H1 (cell line): ENCODE results near the gene MAGIX. TPM values are rescaled to one million over a fixed set of nuclear protein-coding genes. Genes with fewer than 3 reads are reported as not detected.

Source experiments
- CTCF ChIA-PET: fragments of 300-600 bp; sonication (Branson Sonifier 250); formaldehyde crosslinking; loops from one replicate; lab custom pipeline; 2021; ENCODE audit not compliant: partially characterized antibody; lab: Charles Lee
- POLR2A ChIA-PET: fragments of 300-600 bp; sonication (Branson Sonifier 250); formaldehyde crosslinking; loops from one replicate; lab custom pipeline; 2021; ENCODE audit warnings: inconsistent platforms; ENCODE audit not compliant: partially characterized antibody; lab: Charles Lee
- DNase-seq, 2 experiments: peaks; one replicate each; pipeline versions ENCODE4 v3.0.0 to v3.0.0-alpha.2; 2010 to 2022; ENCODE audit warnings: low spot score in 2 of 2, low read depth in 1 of 2, mixed read lengths in 1 of 2
- FAIRE-seq: peaks from 2 replicates; lab custom pipeline; 2011; peaks lifted over from hg19 to GRCh38; lab: Jason Lieb, UNC
- H2AFZ ChIP-seq: 2 replicates; pipeline ENCODE4 v1.8.1; 2012; ENCODE audit warnings: low read length, inconsistent platforms
- H2AK5ac ChIP-seq: 2 replicates; pipeline ENCODE4 v1.6.1; 2013; ENCODE audit warnings: low read depth, low read length
- H2BK120ac ChIP-seq: replicated peaks from 2 replicates; pipeline ENCODE3; 2013; ENCODE audit warnings: low read depth, low read length, inconsistent platforms
- H2BK12ac ChIP-seq: 2 replicates; pipeline ENCODE4 v1.6.1; 2013; ENCODE audit warnings: low read depth, low read length
- H2BK15ac ChIP-seq: 2 replicates; pipeline ENCODE4 v1.6.1; 2013; ENCODE audit warnings: low read length
- H2BK20ac ChIP-seq: 2 replicates; pipeline ENCODE4 v1.6.1; 2013; ENCODE audit warnings: low read length
- H2BK5ac ChIP-seq: 2 replicates; pipeline ENCODE4 v1.6.1; 2013; ENCODE audit warnings: low read depth, low read length
- H3K14ac ChIP-seq: 2 replicates; pipeline ENCODE4 v1.6.1; 2013; ENCODE audit warnings: inconsistent platforms; ENCODE audit not compliant: insufficient read length
- H3K18ac ChIP-seq: 2 replicates; pipeline ENCODE4 v1.6.1; 2013; ENCODE audit warnings: low read length; ENCODE audit errors: extremely low read depth
- H3K23ac ChIP-seq: 2 replicates; pipeline ENCODE4 v1.6.1; 2013; ENCODE audit warnings: inconsistent platforms; ENCODE audit not compliant: insufficient read length
- H3K23me2 ChIP-seq: 2 replicates; pipeline ENCODE4 v1.6.1; 2013; ENCODE audit warnings: low read depth, low read length
- H3K27ac ChIP-seq: 2 replicates; pipeline ENCODE4 v1.6.1; 2011; ENCODE audit warnings: low read depth, low read length, inconsistent platforms
- H3K27me3 ChIP-seq, 4 experiments: replicated peaks in 1 of 4; 1 replicate in 1 of 4; 2 replicates in 3 of 4; pipeline versions ENCODE4 v1.6.1 to v1.8.1; 2011 to 2013; ENCODE audit warnings: low read length in 3 of 4, mild to moderate bottlenecking in 3 of 4, inconsistent platforms in 2 of 4, mixed read lengths in 2 of 4, moderate library complexity in 1 of 4; ENCODE audit not compliant: control insufficient read depth in 3 of 4, insufficient read depth in 3 of 4; ENCODE audit errors: extremely low read depth in 1 of 4
- H3K36me3 ChIP-seq, 4 experiments: 2 replicates each; pipeline versions ENCODE4 v1.6.1 to v1.8.1; 2011 to 2013; ENCODE audit warnings: mild to moderate bottlenecking in 4 of 4, low read length in 3 of 4, moderate library complexity in 2 of 4, control low read depth in 1 of 4, inconsistent platforms in 1 of 4; ENCODE audit not compliant: insufficient read depth in 4 of 4, control insufficient read depth in 2 of 4
- H3K4ac ChIP-seq: replicated peaks from 2 replicates; pipeline ENCODE3; 2013; ENCODE audit warnings: low read length, low read depth, mixed read lengths, inconsistent platforms; ENCODE audit not compliant: insufficient read length
- H3K4me1 ChIP-seq, 4 experiments: replicated peaks in 1 of 4; 1 replicate in 1 of 4; 2 replicates in 3 of 4; pipeline versions ENCODE4 v1.6.1 to v1.8.1; 2011 to 2013; ENCODE audit warnings: low read length in 3 of 4, inconsistent platforms in 2 of 4, mixed read lengths in 1 of 4; ENCODE audit not compliant: insufficient read depth in 4 of 4, control insufficient read depth in 3 of 4
- H3K4me2 ChIP-seq, 2 experiments: 2 replicates each; pipeline versions ENCODE4 v1.6.1 to v1.8.1; 2011 to 2013; ENCODE audit warnings: low read depth in 2 of 2, low read length in 2 of 2, control low read depth in 1 of 2, inconsistent platforms in 1 of 2, mild to moderate bottlenecking in 1 of 2; ENCODE audit not compliant: insufficient read depth in 1 of 2
- H3K4me3 ChIP-seq, 4 experiments: fragments of 200-600, 300-600 bp in 1 of 4; sonication (generic), shearing (Covaris generic), sonication (Bioruptor Twin) in 1 of 4; 2 replicates each; pipeline versions ENCODE4 v1.5.1 to v1.8.1; 2011 to 2016; ENCODE audit warnings: low read length in 4 of 4, low read depth in 3 of 4, control low read depth in 2 of 4, inconsistent platforms in 2 of 4, mild to moderate bottlenecking in 2 of 4, mixed read lengths in 1 of 4, moderate library complexity in 1 of 4; ENCODE audit not compliant: insufficient read depth in 2 of 4; ENCODE audit errors: extremely low read depth in 1 of 4
- H3K56ac ChIP-seq: replicated peaks from 2 replicates; pipeline ENCODE3; 2013; ENCODE audit warnings: low read depth, mild to moderate bottlenecking, mixed read lengths, low read length, inconsistent platforms; ENCODE audit not compliant: insufficient read length
- H3K79me1 ChIP-seq: 2 replicates; pipeline ENCODE4 v1.6.1; 2013; ENCODE audit warnings: low read depth, low read length, control low read depth
- H3K79me2 ChIP-seq, 2 experiments: 2 replicates each; pipeline versions ENCODE4 v1.6.1 to v1.8.1; 2012 to 2013; ENCODE audit warnings: low read length in 2 of 2, mild to moderate bottlenecking in 2 of 2, inconsistent platforms in 1 of 2; ENCODE audit not compliant: insufficient read depth in 2 of 2, control insufficient read depth in 1 of 2
- H3K9ac ChIP-seq, 4 experiments: replicated peaks in 1 of 4; 1 replicate in 1 of 4; 2 replicates in 3 of 4; pipeline versions ENCODE4 v1.6.1 to v1.8.1; 2011 to 2013; ENCODE audit warnings: low read depth in 3 of 4, low read length in 3 of 4, control low read depth in 2 of 4, mild to moderate bottlenecking in 2 of 4, moderate library complexity in 2 of 4, inconsistent platforms in 1 of 4; ENCODE audit errors: extremely low read depth in 1 of 4
- H3K9me3 ChIP-seq, 2 experiments: 2 replicates each; pipeline versions ENCODE4 v1.6.1 to v1.8.1; 2012 to 2013; ENCODE audit warnings: mild to moderate bottlenecking in 2 of 2, moderate library complexity in 2 of 2, control low read depth in 1 of 2, inconsistent platforms in 1 of 2, low read depth in 1 of 2, low read length in 1 of 2, mixed read lengths in 1 of 2; ENCODE audit not compliant: insufficient read depth in 2 of 2
- H4K20me1 ChIP-seq, 2 experiments: replicated peaks in 1 of 2; 2 replicates each; pipeline versions ENCODE3 to v1.8.1; 2011 to 2013; ENCODE audit warnings: inconsistent platforms in 2 of 2, low read length in 2 of 2, mild to moderate bottlenecking in 1 of 2; ENCODE audit not compliant: insufficient read depth in 2 of 2, control insufficient read depth in 1 of 2
- H4K5ac ChIP-seq: 2 replicates; pipeline ENCODE4 v1.6.1; 2013; ENCODE audit warnings: low read length, low read depth, mixed read lengths, inconsistent platforms; ENCODE audit not compliant: insufficient read length
- H4K8ac ChIP-seq: 2 replicates; pipeline ENCODE4 v1.8.0; 2013; ENCODE audit warnings: mild to moderate bottlenecking, moderate library complexity, low read length, inconsistent platforms; ENCODE audit not compliant: insufficient read depth; ENCODE audit errors: extremely low read depth
- H4K91ac ChIP-seq: replicated peaks from 2 replicates; pipeline ENCODE3; 2013; ENCODE audit warnings: low read length, mixed read lengths, inconsistent platforms; ENCODE audit not compliant: insufficient read length
- GTF2F1 ChIP-seq: IDR thresholded peaks from 2 replicates; pipeline ENCODE4 v1.6.1; 2012; ENCODE audit warnings: low read depth, low read length, improper control_type of control experiment, borderline replicate concordance
- HDAC2 ChIP-seq, 2 experiments: fragments of 300-600 bp in 1 of 2; sonication (generic) in 1 of 2; IDR thresholded peaks; 2 replicates each; pipeline ENCODE4 v1.6.1; 2011 to 2012; ENCODE audit warnings: low read depth in 2 of 2, low read length in 2 of 2, mild to moderate bottlenecking in 2 of 2, moderate library complexity in 2 of 2, borderline replicate concordance in 1 of 2, inconsistent platforms in 1 of 2
- MAFK ChIP-seq: IDR thresholded peaks from 2 replicates; pipeline ENCODE4 v1.6.1; 2012; ENCODE audit warnings: low read depth, mild to moderate bottlenecking, improper control_type of control experiment, low read length
- NANOG ChIP-seq: IDR thresholded peaks from 2 replicates; pipeline ENCODE4 v1.6.1; 2011; ENCODE audit warnings: low read length, low read depth, mild to moderate bottlenecking, inconsistent platforms; ENCODE audit not compliant: insufficient read depth, poor library complexity, severe bottlenecking
- POLR2A ChIP-seq, 2 experiments: IDR thresholded peaks; 1 replicate in 1 of 2; 2 replicates in 1 of 2; pipeline ENCODE4 v1.6.1; 2011; ENCODE audit warnings: low read depth in 2 of 2, low read length in 2 of 2, mild to moderate bottlenecking in 2 of 2; ENCODE audit errors: control extremely low read depth in 1 of 2
- POU5F1 ChIP-seq: IDR thresholded peaks from 2 replicates; pipeline ENCODE4 v1.6.1; 2011; ENCODE audit warnings: low read depth, mild to moderate bottlenecking, low read length, moderate library complexity
- SP1 ChIP-seq: IDR thresholded peaks from 2 replicates; pipeline ENCODE4 v1.6.1; 2011; ENCODE audit warnings: low read depth, low read length
- TBP ChIP-seq: IDR thresholded peaks from 2 replicates; pipeline ENCODE4 v1.6.1; 2011; ENCODE audit warnings: low read depth, low read length, improper control_type of control experiment
- TCF12 ChIP-seq: IDR thresholded peaks from 2 replicates; pipeline ENCODE4 v1.6.1; 2011; ENCODE audit warnings: low read depth, mild to moderate bottlenecking, low read length
- YY1 ChIP-seq: IDR thresholded peaks from 2 replicates; pipeline ENCODE4 v1.6.1; 2011; ENCODE audit warnings: low read depth, mild to moderate bottlenecking, low read length
- WGBS, 2 experiments: shearing (Covaris generic) in 1 of 2; methylation state at CpG; one replicate each; pipeline versions ENCODE4 v1.1.6 to v1.1.7; 2013 to 2015; ENCODE audit warnings: low lambda C conversion rate in 2 of 2, mixed read lengths in 2 of 2, inconsistent platforms in 1 of 2, low coverage in 1 of 2, missing lambda C conversion rate in 1 of 2; ENCODE audit not compliant: insufficient replicate concordance in 2 of 2, insufficient coverage in 1 of 2, insufficient read length in 1 of 2; ENCODE audit errors: extremely low coverage in 1 of 2, missing lambda C conversion rate in 1 of 2; 5-methylcytosine and 5-hydroxymethylcytosine counted together
- polyA plus RNA-seq, 7 experiments: library from polyadenylated mRNA; depleted of rRNA in 3 of 7; stranded (reverse) in 5 of 7; unstranded in 2 of 7; fragments of >200 nt in 5 of 7; fragments of 200-250 nt in 2 of 7; gene quantifications; 1 replicate in 5 of 7; 2 replicates in 1 of 7; 4 replicates in 1 of 7; pipeline versions ENCODE4 v1.2.1 to v1.2.3, GENCODE V29; 2011 to 2013; ENCODE audit warnings: missing spikeins in 2 of 7, mixed read lengths in 2 of 7
- total RNA-seq: library from RNA; stranded (reverse); fragmentation: NEBNext Ultra II Directional; extraction: Animal tissue kit (Norgen Biotek cat#: 25700); gene quantifications from 2 replicates; pipeline ENCODE4 v1.2.1, GENCODE V29; 2021
- TF ChIP-seq, protein P1 (sequence below): IDR thresholded peaks from 2 replicates; pipeline ENCODE4 v1.6.1; 2012; ENCODE audit warnings: low read length, inconsistent platforms
- TF ChIP-seq, protein P2 (sequence below): IDR thresholded peaks from 2 replicates; pipeline ENCODE4 v1.6.1; 2011; ENCODE audit warnings: low read depth, mild to moderate bottlenecking, low read length; ENCODE audit not compliant: insufficient read depth

Gene MAGIX
- total and polyA plus RNA-seq, 2 of the 8 experiments (the other 6 are each of a cell fraction or from before 2014, with no cell fraction given) = 0.37 to 1.1 TPM

DNA sequence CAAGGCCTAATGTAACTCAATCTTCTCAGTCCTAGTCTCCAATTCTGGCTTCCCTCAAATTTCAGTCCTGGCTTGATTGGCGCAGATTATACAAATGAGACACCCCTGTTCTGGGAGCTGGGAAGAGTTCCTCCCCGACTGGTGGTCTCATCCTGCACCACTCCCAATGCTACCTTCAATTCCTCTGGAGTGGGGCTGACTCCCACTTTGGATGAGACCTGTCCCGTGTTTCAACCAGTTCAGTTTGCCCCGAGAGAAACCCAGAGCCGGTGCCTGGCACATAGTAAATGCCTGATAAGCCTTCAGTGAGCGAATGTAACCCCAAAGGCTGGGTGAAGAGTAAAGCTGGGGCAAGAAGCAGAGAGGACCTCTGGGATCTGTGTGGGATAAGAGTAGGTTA lies 41.5 kb downstream of the MAGIX start:
- Histone ChIP-seq H3K4ac (no peak overlapping the region), H3K79me2 (no peaks in the 10 kb centered on the region), H3K18ac (no peak overlapping the region), H3K4me2 (no peak overlapping the region), H3K9ac (no peak overlapping the region), H3K27me3 (no peaks in the 10 kb centered on the region), H3K14ac (no peak overlapping the region), H3K56ac (no peak overlapping the region), H3K9me3 (no peaks in the 10 kb centered on the region), H3K23ac (no peak overlapping the region), H4K20me1 (no peaks in the 10 kb centered on the region), H2BK15ac (no peak overlapping the region), H3K27ac (no peak overlapping the region), H3K36me3 (no peaks in the 10 kb centered on the region), H4K5ac (no peak overlapping the region), H2BK5ac (no peak overlapping the region), H2BK120ac (no peak overlapping the region), H3K4me3 (no peak overlapping the region), H2BK20ac (no peak overlapping the region), H4K91ac (no peak overlapping the region), H3K23me2 (peaks cover 5% of the 10 kb centered on the region; the same call in 1 of the 2 replicates), H2AK5ac (no peak overlapping the region), H3K4me1 (peaks cover 0 to 7% (median 3%) of the 10 kb centered on the region in 4 experiments; a peak in 5 of 7 replicates), H3K79me1 (no peaks in the 10 kb centered on the region), H2BK12ac (no peak overlapping the region), H4K8ac (no peak overlapping the region), H2AFZ (no peak overlapping the region)
- CTCF ChIA-PET = interaction anchor here (0.6 kb wide), 1 partner anchor 263 kb away, joined by 3 read pairs; no protein-coding TSS in a partner anchor
- POLR2A ChIA-PET = no interaction called here
- FAIRE-seq (no peak), DNase-seq (no peak)
- 83% methylated on average over 6 of the region's 6 CpGs; no CpG with 5 or more reads in 1 of the 2 experiments for WGBS, 2 experiments
- TF ChIP-seq, protein P1, sequence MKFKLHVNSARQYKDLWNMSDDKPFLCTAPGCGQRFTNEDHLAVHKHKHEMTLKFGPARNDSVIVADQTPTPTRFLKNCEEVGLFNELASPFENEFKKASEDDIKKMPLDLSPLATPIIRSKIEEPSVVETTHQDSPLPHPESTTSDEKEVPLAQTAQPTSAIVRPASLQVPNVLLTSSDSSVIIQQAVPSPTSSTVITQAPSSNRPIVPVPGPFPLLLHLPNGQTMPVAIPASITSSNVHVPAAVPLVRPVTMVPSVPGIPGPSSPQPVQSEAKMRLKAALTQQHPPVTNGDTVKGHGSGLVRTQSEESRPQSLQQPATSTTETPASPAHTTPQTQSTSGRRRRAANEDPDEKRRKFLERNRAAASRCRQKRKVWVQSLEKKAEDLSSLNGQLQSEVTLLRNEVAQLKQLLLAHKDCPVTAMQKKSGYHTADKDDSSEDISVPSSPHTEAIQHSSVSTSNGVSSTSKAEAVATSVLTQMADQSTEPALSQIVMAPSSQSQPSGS = no peak
- TF ChIP-seq SP1 = no peak
- TF ChIP-seq TCF12 = no peak
- TF ChIP-seq GTF2F1 = no peak
- no peak for TF ChIP-seq POU5F1
- TF ChIP-seq TBP = no peak
- TF ChIP-seq, protein P2, sequence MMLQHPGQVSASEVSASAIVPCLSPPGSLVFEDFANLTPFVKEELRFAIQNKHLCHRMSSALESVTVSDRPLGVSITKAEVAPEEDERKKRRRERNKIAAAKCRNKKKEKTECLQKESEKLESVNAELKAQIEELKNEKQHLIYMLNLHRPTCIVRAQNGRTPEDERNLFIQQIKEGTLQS = no peak
- TF ChIP-seq NANOG = no peak
- TF ChIP-seq YY1 = no peak
- no peak for TF ChIP-seq MAFK
- TF ChIP-seq POLR2A (IDR thresholded peaks at IDR 0.05; ENCODE audit: control extremely low read depth in 1 of 2, low read depth in 2 of 2, low read length in 2 of 2) = no peak
- no peak for TF ChIP-seq HDAC2 (IDR thresholded peaks at IDR 0.05; ENCODE audit: borderline replicate concordance in 1 of 2, low read depth in 2 of 2, low read length in 2 of 2)
